IMR-90 (cell line): ENCODE results near the gene KCNV2. TPM values are rescaled to one million over a fixed set of nuclear protein-coding genes. Genes with fewer than 3 reads are reported as not detected.
A peak's percentile ranks its signal among the peaks of the same experiment; 100 is the strongest.

Experiments used
- ATAC-seq: fragments of 200-7000 bp; cut with Tn5 transposase; 2 replicates; pipeline ENCODE4 v1.9.1; 2020; ENCODE audit warnings: low read depth, mild to moderate bottlenecking, moderate library complexity
- BruUV-seq: library from RNA; stranded (reverse); fragments of 400-500 nt; replicated peaks from 2 replicates; lab custom pipeline; 2021; lab: Mats Ljungman, UMichigan
- CTCF ChIA-PET: fragments of 300-600 bp; formaldehyde crosslinking; extraction: SDS; loops from one replicate; lab custom pipeline; 2021; ENCODE audit warnings: antibody characterized with exemption; lab: Yijun Ruan, JAX
- POLR2A ChIA-PET: fragments of 300-600 bp; sonication (Branson Sonifier 250); formaldehyde crosslinking; loops from one replicate; lab custom pipeline; 2022; ENCODE audit warnings: antibody characterized with exemption; ENCODE audit not compliant: unreplicated experiment; lab: Charles Lee
- DNase-seq: peaks from one replicate; pipeline ENCODE4 v3.0.0; 2013
- H2AFZ ChIP-seq: replicated peaks from 2 replicates; pipeline ENCODE3; 2013; ENCODE audit warnings: low read length, mild to moderate bottlenecking; ENCODE audit not compliant: poor library complexity
- H2AK5ac ChIP-seq: 2 replicates; pipeline ENCODE4 v1.6.1; 2013; ENCODE audit warnings: low read depth, low read length, inconsistent platforms
- H2AK9ac ChIP-seq: replicated peaks from 2 replicates; pipeline ENCODE3; 2013; ENCODE audit warnings: mild to moderate bottlenecking, low read depth, low read length, moderate library complexity; ENCODE audit not compliant: poor library complexity
- H2BK120ac ChIP-seq: 2 replicates; pipeline ENCODE4 v1.6.1; 2013; ENCODE audit warnings: low read depth, low read length, inconsistent platforms
- H2BK15ac ChIP-seq: 3 replicates; pipeline ENCODE4 v1.6.1; 2013; ENCODE audit warnings: low read depth, low read length, inconsistent platforms
- H2BK20ac ChIP-seq: 2 replicates; pipeline ENCODE4 v1.6.1; 2013; ENCODE audit warnings: low read depth, mild to moderate bottlenecking, inconsistent platforms, low read length, moderate library complexity
- H2BK5ac ChIP-seq: 2 replicates; pipeline ENCODE4 v1.6.1; 2013; ENCODE audit warnings: mild to moderate bottlenecking, low read depth, low read length, inconsistent platforms; ENCODE audit not compliant: poor library complexity, severe bottlenecking
- H3K14ac ChIP-seq: replicated peaks from 2 replicates; pipeline ENCODE4 v1.6.1; 2013; ENCODE audit warnings: low read depth, low read length, inconsistent platforms
- H3K18ac ChIP-seq: 2 replicates; pipeline ENCODE4 v1.6.1; 2013; ENCODE audit warnings: low read depth, low read length, control low read depth
- H3K23ac ChIP-seq: 2 replicates; pipeline ENCODE4 v1.6.1; 2013; ENCODE audit warnings: low read depth, low read length, inconsistent platforms
- H3K27ac ChIP-seq: 2 replicates; pipeline ENCODE4 v1.5.1; 2013; ENCODE audit warnings: mild to moderate bottlenecking, control low read depth, low read length; ENCODE audit not compliant: insufficient read depth
- H3K27me3 ChIP-seq: 2 replicates; pipeline ENCODE4 v1.6.1; 2013; ENCODE audit warnings: low read length; ENCODE audit not compliant: control insufficient read depth, insufficient read depth
- H3K36me3 ChIP-seq: 2 replicates; pipeline ENCODE4 v1.6.1; 2013; ENCODE audit warnings: low read length, mixed read lengths; ENCODE audit not compliant: control insufficient read depth, insufficient read depth
- H3K4ac ChIP-seq: 2 replicates; pipeline ENCODE4 v1.6.1; 2013; ENCODE audit warnings: low read depth, low read length, inconsistent platforms
- H3K4me1 ChIP-seq: 2 replicates; pipeline ENCODE4 v1.6.1; 2013; ENCODE audit warnings: low read length, mixed read lengths; ENCODE audit not compliant: control insufficient read depth, insufficient read depth
- H3K4me2 ChIP-seq: 2 replicates; pipeline ENCODE4 v1.6.1; 2013; ENCODE audit warnings: low read depth, mild to moderate bottlenecking, control low read depth, low read length, moderate library complexity
- H3K4me3 ChIP-seq: 2 replicates; pipeline ENCODE4 v1.5.1; 2013; ENCODE audit warnings: low read depth, mild to moderate bottlenecking, control low read depth, low read length, moderate library complexity; ENCODE audit not compliant: insufficient read depth
- H3K56ac ChIP-seq: 2 replicates; pipeline ENCODE4 v1.6.1; 2013; ENCODE audit warnings: low read length, inconsistent platforms; ENCODE audit not compliant: insufficient read depth; ENCODE audit errors: extremely low read depth
- H3K79me1 ChIP-seq, 2 experiments: 2 replicates each; pipeline ENCODE4 v1.6.1; 2013; ENCODE audit warnings: low read length in 2 of 2, inconsistent platforms in 1 of 2, low read depth in 1 of 2
- H3K9ac ChIP-seq: 2 replicates; pipeline ENCODE4 v1.6.1; 2013; ENCODE audit warnings: low read depth, low read length, control low read depth
- H3K9me1 ChIP-seq: 2 replicates; pipeline ENCODE4 v1.6.1; 2013; ENCODE audit warnings: low read length, inconsistent platforms; ENCODE audit not compliant: insufficient read depth
- H3K9me3 ChIP-seq: 2 replicates; pipeline ENCODE4 v1.6.1; 2013; ENCODE audit warnings: low read length; ENCODE audit not compliant: control insufficient read depth, insufficient read depth
- H4K20me1 ChIP-seq: 2 replicates; pipeline ENCODE4 v1.6.1; 2013; ENCODE audit warnings: low read length, inconsistent platforms; ENCODE audit not compliant: insufficient read depth
- H4K5ac ChIP-seq: 2 replicates; pipeline ENCODE4 v1.6.1; 2013; ENCODE audit warnings: mild to moderate bottlenecking, low read depth, low read length, control low read depth
- H4K8ac ChIP-seq, 2 experiments: 2 replicates each; pipeline ENCODE4 v1.6.1; 2013; ENCODE audit warnings: low read depth in 2 of 2, low read length in 2 of 2, control low read depth in 1 of 2, inconsistent platforms in 1 of 2
- H4K91ac ChIP-seq: 2 replicates; pipeline ENCODE4 v1.6.1; 2013; ENCODE audit warnings: low read depth, low read length, inconsistent platforms; ENCODE audit not compliant: insufficient read depth
- BHLHE40 ChIP-seq: fragments of 150-350 bp; IDR thresholded peaks from 2 replicates; pipeline ENCODE4 v1.6.1; 2016; ENCODE audit warnings: mild to moderate bottlenecking, low read depth, low read length
- CEBPB ChIP-seq: IDR thresholded peaks from 2 replicates; pipeline ENCODE4 v1.6.1; 2012; ENCODE audit warnings: low read depth, low read length, improper control_type of control experiment
- CHD1 ChIP-seq: IDR thresholded peaks from 2 replicates; pipeline ENCODE4 v1.6.1; 2012; ENCODE audit warnings: low read depth, low read length, improper control_type of control experiment
- FOS ChIP-seq: fragments of 150-350 bp; IDR thresholded peaks from 2 replicates; pipeline ENCODE4 v1.6.1; 2016; ENCODE audit warnings: low read depth, low read length
- MAFK ChIP-seq: IDR thresholded peaks from 2 replicates; pipeline ENCODE4 v1.6.1; 2012; ENCODE audit warnings: low read depth, low read length, improper control_type of control experiment
- MAZ ChIP-seq: IDR thresholded peaks from 2 replicates; pipeline ENCODE4 v1.6.1; 2012; ENCODE audit warnings: low read depth, mild to moderate bottlenecking, low read length, improper control_type of control experiment, moderate library complexity, borderline replicate concordance
- MXI1 ChIP-seq: IDR thresholded peaks from 2 replicates; pipeline ENCODE4 v1.6.1; 2012; ENCODE audit warnings: low read depth, mild to moderate bottlenecking, low read length, moderate library complexity, borderline replicate concordance
- NFE2L2 ChIP-seq: fragments of 150-350 bp; IDR thresholded peaks from 2 replicates; pipeline ENCODE4 v1.6.1; 2016; ENCODE audit warnings: low read depth, mild to moderate bottlenecking, low read length
- POLR2A ChIP-seq: IDR thresholded peaks from 2 replicates; pipeline ENCODE4 v1.6.1; 2012; ENCODE audit warnings: mild to moderate bottlenecking, low read depth, low read length
- RAD21 ChIP-seq: IDR thresholded peaks from 2 replicates; pipeline ENCODE4 v1.6.1; 2012; ENCODE audit warnings: low read length, improper control_type of control experiment
- RCOR1 ChIP-seq: IDR thresholded peaks from 2 replicates; pipeline ENCODE4 v1.6.1; 2012; ENCODE audit warnings: mild to moderate bottlenecking, low read length, improper control_type of control experiment; ENCODE audit not compliant: insufficient replicate concordance
- RFX5 ChIP-seq: IDR thresholded peaks from 2 replicates; pipeline ENCODE4 v1.8.0; 2012; ENCODE audit warnings: low read depth, mild to moderate bottlenecking, low read length, moderate library complexity
- SMC3 ChIP-seq: fragments of 150-350 bp; IDR thresholded peaks from 2 replicates; pipeline ENCODE4 v1.6.1; 2016; ENCODE audit warnings: low read depth, mild to moderate bottlenecking, antibody characterized with exemption, low read length, moderate library complexity
- WGBS, 2 experiments: methylation state at CpG; one replicate each; pipeline versions ENCODE4 v1.1.5 to v1.1.7; 2013; ENCODE audit warnings: missing lambda C conversion rate in 2 of 2; ENCODE audit not compliant: insufficient read length in 1 of 2; ENCODE audit errors: extremely low coverage in 2 of 2; 5-methylcytosine and 5-hydroxymethylcytosine counted together
- dilution Hi-C: fragments of 300-500 bp; cut with HindIII; formaldehyde crosslinking; loops from one replicate; pipeline ENCODE4 v1.14.3; 2018; ENCODE audit warnings: low sequenced_read_pairs; ENCODE audit not compliant: unreplicated experiment
- in situ Hi-C: fragments of 300-500 bp; cut with MboI; formaldehyde crosslinking; loops from 3 replicates; pipeline ENCODE4 v1.14.3; 2019; ENCODE audit warnings: low sequenced_read_pairs, inconsistent platforms, mixed read lengths
- intact Hi-C: fragments of 100-400 bp; cut with micrococcal nuclease; formaldehyde crosslinking; loops from 2 replicates; pipeline ENCODE4 v1.10.0; 2022
- polyA plus RNA-seq, 3 experiments: library from polyadenylated mRNA; depleted of rRNA; stranded (reverse); fragments of >200 nt; gene quantifications; 2 replicates each; pipeline ENCODE4 v1.2.3, GENCODE V29; 2012; ENCODE audit warnings: low replicate concordance in 1 of 3
- total RNA-seq: library from RNA; depleted of rRNA; stranded (reverse); fragments of >200 nt; gene quantifications from 2 replicates; pipeline ENCODE4 v1.2.3, GENCODE V29; 2012
- TF ChIP-seq, protein P1 (sequence below): fragments of 150-350 bp; IDR thresholded peaks from 2 replicates; pipeline ENCODE4 v1.6.1; 2017; ENCODE audit warnings: mild to moderate bottlenecking, antibody characterized with exemption, low read length, low read depth
- TF ChIP-seq, protein P2 (sequence below): conservative IDR thresholded peaks from 2 replicates; pipeline ENCODE4 v1.5.1; 2012; ENCODE audit warnings: mild to moderate bottlenecking, low read depth, low read length, improper control_type of control experiment
- TF ChIP-seq, protein P3 (sequence below): fragments of 150-350 bp; IDR thresholded peaks from 2 replicates; pipeline ENCODE4 v1.6.1; 2016; ENCODE audit warnings: low read depth, mild to moderate bottlenecking, low read length, moderate library complexity, borderline replicate concordance

Gene KCNV2
- total and polyA plus RNA-seq, 2 of the 4 experiments (the other 2 are of a cell fraction): not detected

DNA sequence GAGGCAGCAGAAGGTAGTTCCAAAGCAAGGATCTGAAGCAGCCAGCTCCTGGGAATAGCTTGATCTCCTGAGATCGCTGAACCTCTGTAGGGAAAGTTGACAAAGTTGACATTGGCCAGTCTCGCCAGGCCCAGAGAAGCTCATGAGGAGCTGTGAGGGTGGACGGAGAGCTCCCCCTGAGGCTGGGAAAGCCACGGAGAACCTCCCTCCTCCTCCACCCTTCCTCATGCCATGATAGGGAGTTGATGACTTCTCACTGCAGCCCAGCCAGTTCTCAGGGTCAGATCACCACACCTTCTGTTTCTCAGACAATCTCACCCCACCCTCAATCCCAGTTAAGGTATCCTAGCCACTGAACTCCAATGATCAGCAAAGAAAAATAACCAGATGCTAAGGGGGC lies 30.4 kb upstream of the KCNV2 start:
- ATAC-seq (no peak), DNase-seq (no peak)
- ChIA-PET CTCF (interaction anchor here (0.6 to 1.2 kb wide), 2 partner anchors 16 to 41 kb away, joined by 3 read pairs; no protein-coding TSS in a partner anchor), POLR2A (no interaction called here)
- no peak overlapping the region for H3K9ac ChIP-seq
- H3K18ac ChIP-seq: no peak overlapping the region
- H3K27me3 ChIP-seq: no peaks in the 10 kb centered on the region
- no peaks in the 10 kb centered on the region for H4K20me1 ChIP-seq
- H3K56ac ChIP-seq: no peak overlapping the region
- TF ChIP-seq RFX5: no peak
- no peak for TF ChIP-seq RAD21
- no peak for TF ChIP-seq POLR2A
- no peak for TF ChIP-seq RCOR1
- TF ChIP-seq, protein P1, sequence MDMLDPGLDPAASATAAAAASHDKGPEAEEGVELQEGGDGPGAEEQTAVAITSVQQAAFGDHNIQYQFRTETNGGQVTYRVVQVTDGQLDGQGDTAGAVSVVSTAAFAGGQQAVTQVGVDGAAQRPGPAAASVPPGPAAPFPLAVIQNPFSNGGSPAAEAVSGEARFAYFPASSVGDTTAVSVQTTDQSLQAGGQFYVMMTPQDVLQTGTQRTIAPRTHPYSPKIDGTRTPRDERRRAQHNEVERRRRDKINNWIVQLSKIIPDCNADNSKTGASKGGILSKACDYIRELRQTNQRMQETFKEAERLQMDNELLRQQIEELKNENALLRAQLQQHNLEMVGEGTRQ: no peak
- TF ChIP-seq CEBPB: no peak
- TF ChIP-seq NFE2L2: no peak
- TF ChIP-seq SMC3: no peak
- TF ChIP-seq MAFK: no peak
- TF ChIP-seq MXI1: no peak
- no peak for TF ChIP-seq MAZ
- TF ChIP-seq CHD1: no peak
- TF ChIP-seq, protein P2, sequence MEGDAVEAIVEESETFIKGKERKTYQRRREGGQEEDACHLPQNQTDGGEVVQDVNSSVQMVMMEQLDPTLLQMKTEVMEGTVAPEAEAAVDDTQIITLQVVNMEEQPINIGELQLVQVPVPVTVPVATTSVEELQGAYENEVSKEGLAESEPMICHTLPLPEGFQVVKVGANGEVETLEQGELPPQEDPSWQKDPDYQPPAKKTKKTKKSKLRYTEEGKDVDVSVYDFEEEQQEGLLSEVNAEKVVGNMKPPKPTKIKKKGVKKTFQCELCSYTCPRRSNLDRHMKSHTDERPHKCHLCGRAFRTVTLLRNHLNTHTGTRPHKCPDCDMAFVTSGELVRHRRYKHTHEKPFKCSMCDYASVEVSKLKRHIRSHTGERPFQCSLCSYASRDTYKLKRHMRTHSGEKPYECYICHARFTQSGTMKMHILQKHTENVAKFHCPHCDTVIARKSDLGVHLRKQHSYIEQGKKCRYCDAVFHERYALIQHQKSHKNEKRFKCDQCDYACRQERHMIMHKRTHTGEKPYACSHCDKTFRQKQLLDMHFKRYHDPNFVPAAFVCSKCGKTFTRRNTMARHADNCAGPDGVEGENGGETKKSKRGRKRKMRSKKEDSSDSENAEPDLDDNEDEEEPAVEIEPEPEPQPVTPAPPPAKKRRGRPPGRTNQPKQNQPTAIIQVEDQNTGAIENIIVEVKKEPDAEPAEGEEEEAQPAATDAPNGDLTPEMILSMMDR: no peak
- no peak for TF ChIP-seq FOS
- TF ChIP-seq, protein P3, sequence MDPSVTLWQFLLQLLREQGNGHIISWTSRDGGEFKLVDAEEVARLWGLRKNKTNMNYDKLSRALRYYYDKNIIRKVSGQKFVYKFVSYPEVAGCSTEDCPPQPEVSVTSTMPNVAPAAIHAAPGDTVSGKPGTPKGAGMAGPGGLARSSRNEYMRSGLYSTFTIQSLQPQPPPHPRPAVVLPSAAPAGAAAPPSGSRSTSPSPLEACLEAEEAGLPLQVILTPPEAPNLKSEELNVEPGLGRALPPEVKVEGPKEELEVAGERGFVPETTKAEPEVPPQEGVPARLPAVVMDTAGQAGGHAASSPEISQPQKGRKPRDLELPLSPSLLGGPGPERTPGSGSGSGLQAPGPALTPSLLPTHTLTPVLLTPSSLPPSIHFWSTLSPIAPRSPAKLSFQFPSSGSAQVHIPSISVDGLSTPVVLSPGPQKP: no peak
- no peak for TF ChIP-seq BHLHE40
- in situ Hi-C loops: no loop called here
- WGBS, 2 experiments: no CpG with 5 or more reads among the region's 4 CpGs
- H2AK9ac ChIP-seq: no peak overlapping the region
- H3K4me1 ChIP-seq: no peaks in the 10 kb centered on the region
- no peak overlapping the region for H3K4me3 ChIP-seq
- intact Hi-C loops: no loop called here
- H3K36me3 ChIP-seq: no peaks in the 10 kb centered on the region
- dilution Hi-C loops: no loop called here
- no peak overlapping the region for H2BK120ac ChIP-seq
- H3K9me1 ChIP-seq: peaks cover 8% of the 10 kb centered on the region; the same call in 1 of the 2 replicates
- H3K14ac ChIP-seq: no peak overlapping the region
- H3K9me3 ChIP-seq: no peaks in the 10 kb centered on the region
- H4K8ac ChIP-seq: no peak overlapping the region
- no peak overlapping the region for H2BK20ac ChIP-seq
- H3K79me1 ChIP-seq: no peaks in the 10 kb centered on the region
- no peak overlapping the region for H2BK15ac ChIP-seq
- H2AK5ac ChIP-seq: no peak overlapping the region
- peak overlapping the region; percentile 65 for H2AFZ ChIP-seq
- BruUV-seq: no TSS peak
- no peak overlapping the region for H3K27ac ChIP-seq
- no peak overlapping the region for H3K23ac ChIP-seq
- no peak overlapping the region for H2BK5ac ChIP-seq
- no peak overlapping the region for H3K4me2 ChIP-seq
- no peak overlapping the region for H4K5ac ChIP-seq
- H4K91ac ChIP-seq: no peak overlapping the region
- H3K4ac ChIP-seq: no peak overlapping the region
